Stimulated activated CD4-positive, alpha-beta T cell treated with anti-CD3 and anti-CD28 coated beads, Interleukin-4, amount 100 ng/mL, for 48 hours (primary cell): ENCODE results near the gene PHF23.

Source experiments
- DNase-seq, 2 donors: peaks; one replicate each; pipeline ENCODE4 v3.0.0-alpha.2; 2020; ENCODE audit warnings: low read depth in 2 of 2

The PHF23 gene

DNA sequence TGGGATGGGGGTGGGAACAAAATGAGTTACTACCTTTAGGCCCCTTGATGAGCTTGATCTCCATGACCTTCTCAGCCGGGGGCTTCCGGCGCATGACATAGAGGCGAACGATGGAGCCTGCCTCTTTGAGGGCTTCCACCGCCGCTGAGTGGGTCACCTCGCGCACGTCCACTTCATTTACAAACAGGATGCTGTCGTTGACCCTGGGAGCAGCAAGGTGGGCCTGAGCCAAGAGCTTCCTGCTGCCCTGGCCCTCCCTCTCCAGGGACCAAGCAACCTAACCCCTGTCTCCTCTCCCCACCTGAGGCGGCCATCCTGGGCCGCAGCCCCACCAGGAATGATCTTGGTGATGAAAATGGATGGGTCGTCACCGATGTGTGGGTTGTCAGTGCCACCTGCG is 35.9 kb downstream of the PHF23 start:
- no peak for DNase-seq

DNA sequence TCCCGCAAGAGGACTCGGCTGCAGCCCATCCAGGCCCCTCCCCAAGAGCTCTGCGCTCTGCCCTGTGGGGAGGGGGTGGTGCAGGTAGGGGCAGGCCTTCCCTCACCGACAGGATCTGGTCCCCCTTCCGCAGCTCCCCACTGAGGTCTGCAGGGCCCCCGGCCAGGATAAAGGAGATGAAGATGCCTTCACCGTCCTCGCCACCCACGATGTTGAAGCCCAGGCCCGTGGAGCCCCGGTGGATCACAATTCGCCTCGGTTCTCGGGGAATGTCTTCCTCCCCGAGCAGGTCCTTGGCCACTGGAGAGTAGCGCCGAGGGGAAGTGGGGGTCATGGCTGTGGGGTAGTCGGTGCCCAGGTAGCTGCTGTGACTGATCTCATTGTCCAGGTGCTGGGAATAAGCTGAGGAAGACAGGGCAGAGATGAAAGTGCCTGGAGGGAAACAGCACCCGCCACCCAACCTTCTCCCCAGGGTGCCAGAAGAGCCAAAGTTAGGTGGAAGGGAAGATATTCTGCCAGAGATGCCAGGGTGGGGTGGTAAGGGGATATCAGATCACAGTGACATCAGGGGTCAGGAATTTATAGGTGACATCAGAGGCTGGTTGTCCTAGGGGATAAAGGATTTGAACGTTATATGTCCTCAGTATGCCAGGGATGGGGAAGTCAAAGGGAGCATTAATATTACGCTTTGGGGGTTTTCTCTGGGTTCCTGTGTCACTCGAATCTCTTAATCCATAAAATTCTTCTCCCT is 42.4 kb downstream of the PHF23 start:
- DNase-seq: no peak

DNA sequence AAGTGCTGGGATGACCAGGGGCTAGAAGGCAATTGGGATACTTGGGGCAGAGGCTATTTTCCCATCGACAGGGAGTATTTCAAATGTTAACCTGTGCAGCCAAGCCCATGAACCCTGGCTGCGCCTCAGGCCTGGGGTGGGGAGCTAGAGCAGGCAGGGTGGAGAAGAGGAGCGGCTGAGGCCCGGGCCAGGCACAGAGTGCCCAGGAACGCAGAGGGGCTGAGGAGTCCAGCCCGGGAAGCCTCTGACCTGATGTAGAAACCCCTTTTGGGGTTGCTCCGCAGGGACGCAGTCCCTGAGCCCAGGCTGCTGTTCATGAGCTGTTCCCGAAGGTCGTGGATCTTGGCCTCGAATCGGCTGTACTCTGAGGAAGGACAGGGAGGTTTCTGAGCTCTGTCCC is 43.3 kb downstream of the PHF23 start:
- DNase-seq: no peak

DNA sequence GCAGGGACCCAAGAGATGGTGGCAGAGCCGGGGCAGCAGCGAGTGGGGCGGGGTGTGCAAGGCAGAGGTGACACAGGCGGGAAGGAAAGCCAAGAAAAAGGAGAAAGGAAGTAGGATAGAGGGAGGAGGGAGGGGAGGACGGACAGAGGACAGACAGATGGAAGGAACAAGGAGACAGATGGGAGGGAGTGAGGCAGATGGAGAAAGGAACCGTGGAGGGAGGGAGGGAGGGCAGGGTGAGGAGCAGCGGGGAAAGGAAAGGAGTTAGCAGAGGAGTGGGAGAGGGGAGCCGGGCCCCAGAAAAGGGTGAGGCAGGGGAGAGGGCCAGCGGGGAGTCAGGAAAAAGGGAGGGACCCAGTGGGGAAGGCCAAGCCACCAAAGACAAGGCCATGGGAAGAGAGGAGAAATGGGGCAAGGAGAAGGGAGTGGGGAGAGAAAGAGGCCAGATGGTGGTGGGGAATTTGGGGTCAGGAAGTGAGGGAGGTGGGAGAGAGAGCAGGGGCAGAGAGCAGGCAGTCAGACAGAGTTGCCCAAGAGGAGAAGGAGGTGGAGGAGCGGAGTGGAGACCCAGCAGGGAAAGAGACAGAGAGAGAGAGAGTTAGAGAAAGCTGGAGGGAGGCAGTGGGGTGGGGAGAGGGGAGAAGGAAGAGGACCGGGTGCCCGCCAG is 46.9 kb downstream of the PHF23 start:
- DNase-seq: no peak

DNA sequence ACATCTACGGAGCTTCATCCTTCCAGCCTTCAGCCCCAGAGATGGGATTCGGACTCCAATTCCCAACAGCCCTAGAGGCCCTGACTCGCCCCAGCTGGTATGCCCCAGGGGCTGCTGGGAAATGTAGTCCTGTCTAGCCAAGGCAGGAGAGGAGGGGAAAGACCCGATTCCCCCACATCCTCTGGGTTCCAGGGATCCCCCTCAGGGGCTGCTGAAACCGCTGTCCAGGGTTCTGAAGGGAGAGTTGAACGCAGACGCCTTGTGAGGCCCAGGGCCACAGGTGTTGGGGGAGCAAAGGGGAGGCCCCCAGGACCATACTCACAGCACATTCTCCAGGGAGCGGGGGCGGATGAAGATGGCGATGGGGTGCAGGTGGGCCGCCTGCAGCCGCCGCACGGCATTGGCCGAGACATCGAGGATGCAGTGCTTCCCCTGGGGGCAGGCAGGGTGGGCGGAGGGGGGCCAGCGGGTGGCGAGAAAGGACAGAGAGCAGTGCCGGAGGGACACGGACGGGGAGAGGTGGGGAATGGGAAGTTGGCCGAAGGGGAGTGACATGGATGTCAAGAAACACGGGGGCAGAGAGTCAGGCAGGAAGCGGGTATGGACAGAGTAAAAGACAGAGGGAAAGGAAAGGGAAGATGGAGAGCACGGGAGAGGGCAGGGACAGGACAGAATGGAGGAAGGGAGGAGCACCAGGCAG is 47.5 kb downstream of the PHF23 start:
- no peak for DNase-seq

DNA sequence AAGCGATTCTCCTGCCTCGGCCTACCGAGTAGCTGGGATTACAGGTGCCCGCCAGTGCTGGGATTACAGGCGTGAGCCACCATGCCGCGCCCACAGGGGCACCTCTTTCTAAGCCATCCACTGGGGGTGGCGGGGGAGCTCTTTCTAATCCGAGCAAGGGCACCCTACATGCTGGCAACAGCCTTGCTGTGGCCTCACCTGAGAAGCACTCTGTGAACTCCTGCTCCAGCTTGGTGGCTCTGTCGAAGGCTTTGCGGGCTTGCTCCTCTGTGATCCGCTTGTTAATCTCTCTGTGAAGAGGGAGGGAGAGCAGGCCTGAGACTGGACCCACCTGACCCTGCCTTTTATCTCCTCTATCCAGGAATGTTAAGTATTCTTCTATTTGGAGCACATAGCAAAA is 48.2 kb downstream of the PHF23 start:
- DNase-seq: no peak

DNA sequence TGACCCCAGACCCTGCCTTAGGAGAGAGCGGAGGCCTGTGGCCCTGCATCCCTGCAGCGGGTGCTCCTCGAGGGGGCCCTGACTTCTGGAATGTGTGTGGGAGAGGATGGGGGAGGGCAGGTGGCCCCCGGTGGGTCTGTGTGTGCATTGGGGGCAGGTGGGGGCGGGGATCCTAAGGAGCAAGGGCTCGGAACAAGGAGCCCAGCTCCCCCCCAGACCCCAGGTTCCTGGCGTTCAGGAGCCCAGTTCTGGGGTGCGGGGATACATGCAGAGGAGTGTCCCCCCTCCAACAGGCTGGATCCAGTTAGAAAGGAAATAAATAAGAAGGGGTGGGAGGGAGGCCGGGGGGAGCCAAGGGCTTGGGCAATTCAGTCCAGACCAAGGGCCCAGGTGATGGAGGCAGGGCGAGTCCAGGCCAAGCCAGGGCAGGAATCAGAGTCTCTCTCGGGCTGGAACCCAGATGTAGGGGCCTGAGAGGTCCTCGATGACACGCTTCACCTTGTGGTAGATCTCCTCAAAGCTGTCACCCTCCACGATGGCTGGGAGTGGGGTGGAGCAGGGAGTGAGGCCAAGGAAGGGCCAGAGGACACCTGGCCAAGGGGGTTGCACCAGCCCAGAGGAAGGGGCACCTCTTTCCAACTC is 48.9 kb downstream of the PHF23 start:
- DNase-seq: no peak

DNA sequence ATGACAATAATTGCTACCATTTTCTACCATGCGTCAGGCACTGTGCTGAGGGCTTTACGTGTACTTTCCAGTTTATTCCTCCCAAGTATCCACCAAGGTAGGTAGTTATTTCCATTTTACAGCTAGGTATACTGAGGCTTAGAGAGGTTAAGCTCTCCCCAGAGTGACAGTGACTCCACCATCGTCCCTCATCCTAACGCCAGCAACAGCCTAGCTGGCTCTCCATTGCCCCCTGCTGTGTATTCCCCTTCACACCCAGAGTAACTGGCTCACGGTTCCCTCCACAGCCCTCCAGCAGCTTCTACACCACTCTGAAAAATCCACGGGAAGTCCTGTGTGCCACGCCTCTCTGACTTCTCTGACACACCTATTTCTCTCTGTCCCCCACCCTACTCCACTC is 53.0 kb downstream of the PHF23 start:
- no peak for DNase-seq
